SU-DHL-6 (cell line): ENCODE results near the gene ANKRD66.
"Not testable (repeated sequence)": the region's sequence is repeated elsewhere in the genome, so short reads cannot be mapped to it uniquely, and the experiment has no call there.

ENCODE experiments used
- H2AFZ ChIP-seq: fragments of 200-600 bp; sonication (generic); 2 replicates; pipeline ENCODE4 v1.6.1; 2014; ENCODE audit warnings: low read depth, mild to moderate bottlenecking, moderate library complexity, mixed read lengths, antibody characterized with exemption, low read length; ENCODE audit not compliant: severe bottlenecking
- H3F3A ChIP-seq: fragments of 200-600 bp; shearing (Covaris generic); 2 replicates; pipeline ENCODE4 v1.6.0; 2016; ENCODE audit warnings: antibody characterized with exemption, mild to moderate bottlenecking; ENCODE audit not compliant: insufficient read depth
- H3K27ac ChIP-seq: fragments of 200-600 bp; sonication (generic); 2 replicates; pipeline ENCODE4 v1.5.1; 2016; ENCODE audit warnings: low read depth, mild to moderate bottlenecking, low read length, moderate library complexity, mixed read lengths
- H3K27me3 ChIP-seq: fragments of 200-600 bp; sonication (generic), shearing (Covaris generic); 2 replicates; pipeline ENCODE4 v1.6.0; 2014; ENCODE audit warnings: mild to moderate bottlenecking, low read length
- H3K36me3 ChIP-seq: fragments of 200-600 bp; sonication (generic); 2 replicates; pipeline ENCODE4 v1.6.1; 2014; ENCODE audit warnings: mild to moderate bottlenecking, low read length, mixed read lengths
- H3K4me2 ChIP-seq: fragments of 300-600, 200-600 bp; shearing (Covaris generic), sonication (generic); 2 replicates; pipeline ENCODE4 v1.6.0; 2014; ENCODE audit warnings: low read length, low read depth, mild to moderate bottlenecking; ENCODE audit not compliant: poor library complexity, severe bottlenecking
- H3K4me3 ChIP-seq: fragments of 200-600 bp; sonication (generic); 2 replicates; pipeline ENCODE4 v1.5.1; 2014; ENCODE audit warnings: antibody characterized with exemption, low read length, mild to moderate bottlenecking, mixed read lengths; ENCODE audit not compliant: insufficient read depth, poor library complexity, severe bottlenecking
- H3K79me2 ChIP-seq: fragments of 200-600 bp; sonication (generic); 2 replicates; pipeline ENCODE4 v1.6.1; 2014; ENCODE audit warnings: mild to moderate bottlenecking, low read length, moderate library complexity; ENCODE audit not compliant: insufficient read depth
- H3K9ac ChIP-seq: fragments of 200-600 bp; sonication (generic); 2 replicates; pipeline ENCODE4 v1.7.0; 2014; ENCODE audit warnings: mild to moderate bottlenecking, low read length
- H3K9me2 ChIP-seq: fragments of 200-600 bp; sonication (generic); replicated peaks from 2 replicates; pipeline ENCODE4 v1.6.1; 2014; ENCODE audit warnings: low read length; ENCODE audit not compliant: insufficient read depth
- H3K9me3 ChIP-seq: fragments of 200-600 bp; sonication (generic); 2 replicates; pipeline ENCODE4 v1.6.1; 2014; ENCODE audit warnings: low read length, mixed read lengths; ENCODE audit not compliant: insufficient read depth
- H4K20me1 ChIP-seq: fragments of 200-600 bp; sonication (generic); 2 replicates; pipeline ENCODE4 v1.6.1; 2014; ENCODE audit warnings: low read depth, mild to moderate bottlenecking, antibody characterized with exemption, low read length, moderate library complexity, mixed read lengths
- CTCF ChIP-seq: fragments of 200-600 bp; sonication (generic); IDR thresholded peaks from one replicate; pipeline ENCODE4 v1.5.1; 2017; ENCODE audit warnings: antibody characterized with exemption, mild to moderate bottlenecking, low read length, moderate library complexity; ENCODE audit not compliant: insufficient read depth, poor library complexity, severe bottlenecking
- EZH2phosphoT487 ChIP-seq: fragments of 200-600 bp; sonication (generic), shearing (Covaris generic); conservative IDR thresholded peaks from 2 replicates; pipeline ENCODE4 v1.6.1; 2018; ENCODE audit warnings: mild to moderate bottlenecking, antibody characterized with exemption, low read length, moderate library complexity, mixed read lengths

Gene ANKRD66

DNA sequence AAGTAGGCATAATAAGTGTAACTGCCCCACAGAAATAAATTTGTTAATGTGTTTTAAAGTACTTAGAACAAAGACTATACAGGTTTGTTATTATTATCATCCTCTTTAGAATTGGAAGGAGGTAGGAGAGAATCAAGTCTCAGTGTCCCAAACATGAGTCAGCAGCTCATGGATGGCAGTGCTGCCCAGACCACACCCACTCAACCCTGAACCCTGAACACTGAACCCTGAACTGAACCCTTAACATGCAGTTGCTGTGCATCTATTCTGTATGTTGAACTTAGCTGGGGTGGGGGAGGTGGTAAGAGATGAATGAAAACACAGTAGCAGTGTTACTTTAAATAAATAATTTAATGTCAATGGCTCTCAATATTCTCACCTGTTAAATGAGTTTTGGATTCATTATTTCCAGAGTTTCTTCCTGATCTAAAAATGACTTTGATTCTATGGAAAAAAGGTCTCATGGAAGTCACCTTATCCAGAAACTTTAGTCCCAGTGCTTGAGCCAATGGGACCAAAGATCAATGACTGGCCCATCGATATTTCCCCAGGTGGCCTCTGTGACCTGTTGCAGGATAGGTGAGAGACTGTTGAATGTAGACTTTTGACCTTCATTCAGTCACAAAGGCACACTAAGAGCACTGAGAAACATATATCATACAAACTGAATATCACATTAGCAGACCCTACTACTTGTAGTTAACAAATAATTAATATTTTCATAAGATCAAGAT is 3.1 kb upstream of the ANKRD66 start:
- Histone ChIP-seq H3K9me3 (no peaks in the 10 kb centered on the region), H3K27me3 (no peaks in the 10 kb centered on the region), H3K27ac (no peak overlapping the region), H3K79me2 (no peaks in the 10 kb centered on the region), H3K36me3 (no peaks in the 10 kb centered on the region), H2AFZ (no peak overlapping the region), H3K4me3 (no peak overlapping the region), H4K20me1 (no peaks in the 10 kb centered on the region), H3K4me2 (no peak overlapping the region), H3K9me2 (no peaks in the 10 kb centered on the region), H3K9ac (no peak overlapping the region), H3F3A (no peaks in the 10 kb centered on the region)
- TF ChIP-seq EZH2phosphoT487 (no peak), CTCF (no peak)

DNA sequence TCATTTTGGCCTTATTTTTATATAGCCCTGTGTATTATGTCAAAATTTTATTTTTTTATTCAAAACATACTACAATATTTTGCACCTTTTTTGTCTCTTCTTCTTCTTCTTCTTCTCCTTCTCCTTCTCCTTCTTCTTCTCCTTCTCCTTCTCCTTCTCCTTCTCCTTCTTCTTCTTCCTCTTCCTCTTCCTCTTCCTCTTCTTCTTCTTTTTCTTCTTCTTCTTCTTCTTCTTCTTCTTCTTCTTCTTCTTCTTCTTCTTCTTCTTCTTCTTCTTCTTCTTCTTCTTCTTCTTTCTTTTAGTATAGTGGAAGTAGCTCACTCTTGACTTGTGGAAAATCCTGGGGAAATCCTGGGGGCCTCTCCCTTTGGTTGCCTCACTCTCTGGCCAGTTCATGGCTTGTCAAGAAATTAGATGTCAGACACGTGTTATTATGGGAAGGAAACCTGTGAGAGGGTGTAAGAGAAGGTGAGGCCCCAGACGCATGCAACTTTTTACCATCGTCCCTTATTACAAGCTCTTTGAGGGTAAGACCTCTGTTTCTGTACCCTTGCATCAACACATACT is 2.5 kb upstream of the ANKRD66 start:
- H3F3A ChIP-seq, H4K20me1 ChIP-seq, H3K9me2 ChIP-seq, H3K27ac ChIP-seq, H3K9ac ChIP-seq, H3K79me2 ChIP-seq, H3K9me3 ChIP-seq, H2AFZ ChIP-seq, H3K36me3 ChIP-seq, H3K4me3 ChIP-seq, H3K4me2 ChIP-seq, H3K27me3 ChIP-seq: not testable (repeated sequence)

DNA sequence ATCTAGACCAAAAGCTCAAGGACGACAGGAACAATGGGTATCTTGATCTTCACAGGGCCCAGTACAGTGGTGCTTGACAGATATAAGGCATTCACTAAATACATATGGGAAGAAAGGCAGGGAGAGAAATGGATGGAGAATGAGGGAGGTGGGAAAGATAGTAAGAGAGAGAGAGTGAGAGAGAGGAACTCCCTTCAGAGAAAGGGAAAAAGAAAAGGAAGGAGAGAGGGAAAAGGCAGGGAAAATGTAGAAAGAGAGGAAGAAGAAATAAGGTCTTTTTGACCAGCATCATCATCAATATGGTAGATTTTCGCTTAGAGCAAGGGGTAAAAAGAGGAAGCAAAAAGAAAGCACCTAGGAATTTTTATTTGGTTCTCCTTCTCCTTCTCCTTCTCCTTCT is 760 bp upstream of the ANKRD66 start:
- no peak for TF ChIP-seq EZH2phosphoT487
- Histone ChIP-seq H3K9me2 (no peaks in the 10 kb centered on the region), H3K79me2 (no peaks in the 10 kb centered on the region), H2AFZ (no peak overlapping the region), H4K20me1 (no peaks in the 10 kb centered on the region), H3K9ac (no peak overlapping the region), H3K36me3 (no peaks in the 10 kb centered on the region), H3K4me3 (no peak overlapping the region), H3F3A (no peaks in the 10 kb centered on the region), H3K27ac (no peak overlapping the region), H3K4me2 (no peak overlapping the region), H3K9me3 (no peaks in the 10 kb centered on the region), H3K27me3 (no peaks in the 10 kb centered on the region)

GRCh38 chr6:46748940-46749503 is 2.3 kb downstream of the ANKRD66 start:
- TF ChIP-seq EZH2phosphoT487, result no peak
- no peak for TF ChIP-seq CTCF
- no peaks in the 10 kb centered on the region for H3K79me2 ChIP-seq
- no peaks in the 10 kb centered on the region for H4K20me1 ChIP-seq
- H3K27ac ChIP-seq, result no peak overlapping the region
- no peaks in the 10 kb centered on the region for H3K9me3 ChIP-seq
- no peak overlapping the region for H3K4me2 ChIP-seq
- H3F3A ChIP-seq, result no peaks in the 10 kb centered on the region
- H3K27me3 ChIP-seq, result no peaks in the 10 kb centered on the region
- H3K9me2 ChIP-seq, result no peaks in the 10 kb centered on the region
- H3K36me3 ChIP-seq, result no peaks in the 10 kb centered on the region
- H2AFZ ChIP-seq, result no peak overlapping the region
- no peak overlapping the region for H3K9ac ChIP-seq
- no peak overlapping the region for H3K4me3 ChIP-seq
